OCI-LY1 (cell line): ENCODE results near the gene RPN2.

Source experiments
- H2AFZ ChIP-seq: fragments of 200-600 bp; sonication (generic), shearing (Covaris generic); 2 replicates; pipeline ENCODE4 v1.6.0; 2014; ENCODE audit warnings: antibody characterized with exemption, mild to moderate bottlenecking, low read length
- H3F3A ChIP-seq: fragments of 200-600 bp; sonication (generic), shearing (Covaris generic); 2 replicates; pipeline ENCODE4 v1.6.0; 2014; ENCODE audit warnings: mild to moderate bottlenecking, antibody characterized with exemption, low read length, moderate library complexity; ENCODE audit not compliant: insufficient read depth
- H3K27ac ChIP-seq: fragments of 200-600 bp; sonication (generic); 2 replicates; pipeline ENCODE4 v1.5.1; 2014; ENCODE audit warnings: low read length, mixed run types, mild to moderate bottlenecking, low read depth; ENCODE audit not compliant: poor library complexity, severe bottlenecking
- H3K27me3 ChIP-seq: fragments of 200-600 bp; sonication (generic); 2 replicates; pipeline ENCODE4 v1.6.0; 2014; ENCODE audit warnings: antibody characterized with exemption, mild to moderate bottlenecking, low read length, moderate library complexity; ENCODE audit not compliant: insufficient read depth
- H3K36me3 ChIP-seq: fragments of 200-600 bp; sonication (generic); 2 replicates; pipeline ENCODE4 v1.6.1; 2014; ENCODE audit warnings: mild to moderate bottlenecking, antibody characterized with exemption, low read length, moderate library complexity, mixed read lengths; ENCODE audit not compliant: insufficient read depth
- H3K4me1 ChIP-seq: fragments of 200-600 bp; sonication (generic); 2 replicates; pipeline ENCODE4 v1.5.1; 2014; ENCODE audit warnings: mild to moderate bottlenecking, low read length, moderate library complexity; ENCODE audit not compliant: insufficient read depth, severe bottlenecking
- H3K4me2 ChIP-seq: fragments of 200-600 bp; sonication (generic), shearing (Covaris generic); 2 replicates; pipeline ENCODE4 v1.6.1; 2014; ENCODE audit warnings: low read length
- H3K4me3 ChIP-seq: fragments of 200-600 bp; sonication (generic); 2 replicates; pipeline ENCODE4 v1.5.1; 2014; ENCODE audit warnings: low read length, low read depth, mild to moderate bottlenecking, mixed read lengths; ENCODE audit not compliant: poor library complexity, severe bottlenecking
- H3K79me2 ChIP-seq: fragments of 200-600 bp; shearing (Covaris generic); 2 replicates; pipeline ENCODE4 v1.6.1; 2016; ENCODE audit warnings: mixed run types, low read length, mixed read lengths; ENCODE audit not compliant: insufficient read depth
- H3K9ac ChIP-seq: fragments of 200-600 bp; sonication (generic), shearing (Covaris generic); 2 replicates; pipeline ENCODE4 v1.6.1; 2014; ENCODE audit warnings: mild to moderate bottlenecking, low read length, mixed read lengths
- H3K9me2 ChIP-seq: fragments of 200-600 bp; sonication (generic), shearing (Covaris generic); 2 replicates; pipeline ENCODE4 v1.6.1; 2014; ENCODE audit warnings: low read depth, mild to moderate bottlenecking, low read length, mixed read lengths
- H3K9me3 ChIP-seq: fragments of 200-600 bp; shearing (Covaris generic); 2 replicates; pipeline ENCODE4 v1.6.1; 2014; ENCODE audit warnings: low read length, mixed read lengths
- H4K20me1 ChIP-seq: fragments of 200-600 bp; sonication (generic), shearing (Covaris generic); 2 replicates; pipeline ENCODE4 v1.6.0; 2016; ENCODE audit warnings: mild to moderate bottlenecking, low read length; ENCODE audit not compliant: insufficient read depth
- CTCF ChIP-seq: fragments of 200-600 bp; sonication (generic), shearing (Covaris generic); IDR thresholded peaks from 2 replicates; pipeline ENCODE4 v1.5.1; 2017; ENCODE audit warnings: mild to moderate bottlenecking, antibody characterized with exemption, low read length, moderate library complexity, mixed read lengths
- EZH2 ChIP-seq: fragments of 200-600 bp; sonication (generic), shearing (Covaris generic); IDR thresholded peaks from 2 replicates; pipeline ENCODE4 v1.8.0; 2017; ENCODE audit warnings: borderline replicate concordance, mixed run types, mild to moderate bottlenecking, antibody characterized with exemption, low read length, moderate library complexity, mixed read lengths

RPN2 gene

GRCh38 chr20:37189416-37190016, 10.4 kb downstream of the RPN2 start:
- H2AFZ ChIP-seq: no peak overlapping the region
- no peaks in the 10 kb centered on the region for H4K20me1 ChIP-seq
- H3K4me3 ChIP-seq: no peak overlapping the region
- no peak overlapping the region for H3K9ac ChIP-seq
- no peaks in the 10 kb centered on the region for H3F3A ChIP-seq
- no peaks in the 10 kb centered on the region for H3K9me3 ChIP-seq
- H3K27me3 ChIP-seq: no peaks in the 10 kb centered on the region
- no peak for TF ChIP-seq CTCF
- TF ChIP-seq EZH2: no peak
- H3K4me2 ChIP-seq: no peak overlapping the region; the same call in 1 of the 2 replicates
- H3K9me2 ChIP-seq: no peaks in the 10 kb centered on the region
- H3K79me2 ChIP-seq: peaks cover 42% of the 10 kb centered on the region
- peaks cover 24% of the 10 kb centered on the region for H3K4me1 ChIP-seq
- peak overlapping the region; percentile 28 for H3K27ac ChIP-seq
- peaks cover 74% of the 10 kb centered on the region for H3K36me3 ChIP-seq

- Histone ChIP-seq H3K9me3 (no peaks in the 10 kb centered on the region), H2AFZ (no peak overlapping the region), H3K9me2 (no peaks in the 10 kb centered on the region), H3F3A (no peaks in the 10 kb centered on the region), H3K79me2 (peaks cover 41% of the 10 kb centered on the region), H3K36me3 (peaks cover 64% of the 10 kb centered on the region), H3K4me3 (no peak overlapping the region), H3K4me1 (peaks cover 26% of the 10 kb centered on the region), H4K20me1 (no peaks in the 10 kb centered on the region), H3K4me2 (peak overlapping the region; percentile 11; the same call in 1 of the 2 replicates), H3K9ac (no peak overlapping the region), H3K27me3 (no peaks in the 10 kb centered on the region), H3K27ac (no peak overlapping the region)
- TF ChIP-seq EZH2: no peak
- TF ChIP-seq CTCF: no peak
These were observed 11.4 kb downstream of the RPN2 start for GRCh38 chr20:37190354-37191112.

- Histone ChIP-seq H3K27me3 (no peaks in the 10 kb centered on the region), H3K36me3 (peaks cover 59% of the 10 kb centered on the region), H3K4me2 (no peak overlapping the region), H3F3A (no peaks in the 10 kb centered on the region), H3K9me3 (no peaks in the 10 kb centered on the region), H2AFZ (no peak overlapping the region), H4K20me1 (no peaks in the 10 kb centered on the region), H3K9ac (no peak overlapping the region), H3K4me1 (peaks cover 26% of the 10 kb centered on the region), H3K4me3 (no peak overlapping the region), H3K79me2 (peaks cover 47% of the 10 kb centered on the region), H3K9me2 (no peaks in the 10 kb centered on the region), H3K27ac (no peak overlapping the region)
- peak; percentile 89 for TF ChIP-seq CTCF
- TF ChIP-seq EZH2: no peak
These were observed 13.2 kb downstream of the RPN2 start for GRCh38 chr20:37192137-37192854.
